Right ventricle myocardium superior (tissue), 1 donor: ENCODE results near the gene CA4. TPM values are rescaled to one million over a fixed set of nuclear protein-coding genes. Genes with fewer than 3 reads are reported as not detected.

Experiments
- ATAC-seq: fragments of 200-7000 bp; cut with Tn5 transposase; one replicate; pipeline ENCODE4 v1.9.1; 2020; ENCODE audit warnings: mild to moderate bottlenecking; ENCODE audit not compliant: poor library complexity
- DNase-seq: peaks from one replicate; pipeline ENCODE4 v3.0.0-alpha.2; 2020
- intact Hi-C: fragments of 100-400 bp; cut with DNase I; formaldehyde crosslinking; loops from one replicate; pipeline ENCODE4 v1.11.2; 2022
- total RNA-seq: library from RNA; stranded (reverse); fragmentation: NEBNext Ultra II Directional; extraction: Animal tissue kit (Norgen Biotek cat#: 25700); gene quantifications from one replicate; pipeline ENCODE4 v1.2.1, GENCODE V29; 2021
- donor health status: DM: no; HTN: yes; CAD: no; lungs with severe emphysema.

Gene CA4
- total RNA-seq, 1 donor from 2014 or later: 15.1 TPM

DNA sequence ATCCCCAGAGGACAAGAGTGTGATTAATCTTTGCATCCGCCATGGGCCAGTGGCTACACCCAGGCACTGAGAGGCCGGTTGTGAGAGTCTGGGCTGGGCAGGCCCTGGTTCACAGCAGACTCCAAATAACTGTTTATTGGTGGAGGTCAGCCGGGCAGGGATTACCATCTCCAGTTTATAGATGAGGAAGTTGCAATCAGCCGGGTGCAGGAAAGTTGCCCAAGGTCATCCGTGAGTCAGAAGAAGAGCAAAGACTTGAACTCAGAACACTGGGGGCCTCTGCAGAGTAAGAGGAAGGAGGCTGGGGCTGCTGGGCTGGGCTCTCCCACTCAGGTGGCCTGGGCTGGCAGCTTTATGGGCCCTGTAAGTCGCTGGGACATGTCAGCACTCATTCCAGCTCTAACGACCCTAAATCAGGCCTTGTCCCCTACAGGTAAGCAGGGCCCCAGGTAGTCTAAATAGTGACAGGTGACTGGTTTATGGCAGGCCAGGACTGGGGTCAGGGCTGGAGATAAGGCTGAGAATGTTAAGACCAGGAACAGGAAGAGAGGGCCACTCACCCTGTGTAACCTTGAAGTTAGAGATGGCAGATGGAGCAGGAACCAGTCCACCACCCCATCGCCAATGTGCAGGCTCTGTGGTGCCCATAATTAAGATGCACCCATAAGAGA, 2.1 kb upstream of the CA4 start:
- ATAC-seq: no peak
- intact Hi-C loops: loop anchor here (10.0 kb wide), 1 partner anchor 287 kb away; no protein-coding TSS in a partner anchor
- DNase-seq: peak; percentile 42

DNA sequence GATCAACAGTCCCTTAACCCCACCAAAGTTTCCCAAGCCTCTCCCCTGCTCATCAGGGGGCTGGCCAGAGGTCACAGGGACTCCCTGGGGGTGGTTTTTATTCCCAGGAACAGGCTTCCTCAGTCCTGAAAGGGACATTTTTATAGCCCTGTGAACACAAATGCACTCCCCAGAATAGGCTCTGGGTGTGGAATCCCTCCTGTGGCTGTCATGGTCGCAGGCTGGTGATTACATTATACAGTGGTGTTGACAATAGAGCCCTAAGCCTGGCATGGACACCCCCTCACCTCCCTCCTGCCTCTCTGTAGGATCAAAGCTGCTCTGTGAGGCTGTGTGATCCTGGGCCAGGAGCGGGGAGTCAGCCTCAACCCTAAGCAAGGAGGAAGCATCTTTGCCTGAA, 1.4 kb upstream of the CA4 start:
- intact Hi-C loops: loop anchor here (10.0 kb wide), 1 partner anchor 286 kb away; no protein-coding TSS in a partner anchor
- DNase-seq: no peak
- no peak for ATAC-seq

DNA sequence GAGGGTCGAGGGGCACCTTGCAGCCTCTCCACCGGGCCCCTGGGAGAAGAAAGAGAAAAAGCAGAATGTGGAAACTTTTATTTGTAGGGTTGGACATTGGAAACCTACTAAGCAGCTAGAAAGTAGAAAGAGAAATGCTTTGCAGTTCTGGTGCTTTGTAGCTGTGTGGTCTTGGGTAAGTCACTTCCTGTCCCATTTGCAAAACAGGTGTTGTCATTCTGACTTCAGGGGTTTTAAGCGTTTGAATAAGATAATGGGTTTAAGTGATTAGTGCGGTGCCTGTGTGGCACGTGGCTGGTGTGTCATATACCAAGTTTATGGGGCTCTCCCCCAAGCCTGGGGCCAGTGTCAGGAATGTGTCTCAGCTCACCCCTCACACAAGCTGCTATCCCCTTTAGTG, 1.6 kb downstream of the CA4 start:
- intact Hi-C loops: no loop called here

DNA sequence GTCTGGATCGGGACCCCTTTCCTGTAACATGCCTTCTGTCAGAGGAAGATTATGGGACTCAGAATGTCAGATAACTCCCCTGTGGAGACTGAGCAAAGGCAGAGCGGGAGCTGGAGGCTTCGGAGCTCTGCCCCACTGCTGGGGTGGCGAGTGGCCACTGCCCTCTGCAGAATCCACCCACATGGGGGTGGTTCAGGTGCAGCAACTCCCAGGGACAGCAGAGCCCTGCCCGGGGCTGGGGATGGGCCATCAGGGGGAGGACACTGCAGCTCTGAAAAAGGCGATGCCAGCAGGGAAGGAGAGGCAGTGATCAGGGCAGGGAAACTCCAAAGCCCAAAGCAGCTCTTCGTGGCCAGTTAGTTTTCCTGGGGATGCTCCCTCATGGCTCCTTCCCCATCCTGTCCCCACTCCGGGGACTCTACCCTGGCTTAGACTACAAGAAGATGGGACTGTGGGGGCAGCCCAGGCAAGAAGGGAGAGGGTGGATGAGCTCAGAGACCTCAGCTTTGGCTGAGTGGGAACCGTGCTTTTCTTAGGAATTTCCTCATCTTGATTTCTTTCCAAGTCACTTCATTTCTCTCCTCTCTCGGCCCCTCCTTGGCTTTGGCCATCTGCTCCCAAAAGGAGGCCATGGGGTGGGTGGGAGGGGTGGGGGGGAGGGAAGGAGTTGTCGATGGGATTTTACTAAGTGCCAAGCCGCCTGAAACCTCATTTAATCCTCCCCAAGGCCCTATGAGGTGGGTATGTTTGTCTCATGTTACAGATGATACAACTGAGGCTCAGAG, 4.0 kb downstream of the CA4 start:
- ATAC-seq (no peak), DNase-seq (peak; percentile 14)
- intact Hi-C loops: no loop called here

More for the DNA sequence above, 1.6 kb downstream of the CA4 start:
- DNase-seq: peak; percentile 12
- ATAC-seq: no peak

DNA sequence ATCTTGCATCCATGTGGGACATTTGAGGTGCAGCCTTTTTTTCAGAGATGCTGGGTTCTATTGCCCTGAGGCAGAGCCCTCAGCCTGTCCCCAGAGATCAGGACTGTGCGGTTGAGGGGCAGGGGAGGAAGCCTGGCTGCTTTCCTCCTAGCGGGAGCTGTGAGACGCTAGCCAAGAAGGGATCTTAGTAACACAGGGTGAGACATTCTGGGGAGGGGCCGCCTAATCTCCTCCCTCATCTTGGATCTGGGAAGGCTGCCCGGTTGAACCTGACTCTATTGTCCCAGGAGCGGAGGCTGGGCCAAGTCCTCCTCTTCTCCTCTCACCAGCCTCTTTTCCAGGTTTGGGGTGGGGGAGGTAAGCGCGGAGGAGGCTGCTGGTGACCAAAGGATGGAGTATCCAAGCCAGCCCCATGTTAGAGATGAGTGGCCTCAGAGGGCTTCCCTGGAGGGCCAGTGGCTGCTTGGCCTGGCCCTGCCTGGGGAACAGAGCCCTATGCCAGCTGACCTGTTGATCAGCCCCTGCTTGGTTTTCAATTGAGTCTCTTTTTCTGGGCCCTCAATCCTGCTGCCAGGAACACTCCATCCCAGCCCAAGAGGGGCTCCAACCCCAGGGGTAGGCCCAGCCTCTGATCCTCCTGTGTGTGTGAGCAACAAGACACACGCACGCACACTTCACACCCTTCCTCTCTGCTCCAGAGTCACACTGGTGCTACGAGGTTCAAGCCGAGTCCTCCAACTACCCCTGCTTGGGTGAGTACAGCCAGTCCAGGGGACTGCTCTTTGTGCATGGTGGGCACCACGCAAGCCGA, 5.0 kb downstream of the CA4 start:
- ATAC-seq: peak; percentile 40

DNA sequence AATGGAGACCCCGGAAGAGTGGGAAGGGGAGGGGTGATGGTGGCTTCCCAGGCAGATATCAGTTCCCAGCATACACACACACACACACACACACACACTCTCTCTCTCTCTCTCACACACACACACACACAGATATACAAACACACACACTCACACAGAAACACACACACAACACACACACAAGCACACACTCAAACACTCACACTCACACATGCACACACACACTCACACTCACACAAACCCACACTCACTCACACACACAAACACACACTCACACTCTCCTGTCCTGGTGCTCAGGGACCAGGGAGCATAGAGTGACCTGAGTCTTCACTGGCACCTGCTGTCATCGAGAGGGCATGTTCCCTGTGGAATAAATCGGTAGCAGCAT, 5.6 kb downstream of the CA4 start:
- ATAC-seq: no peak
- DNase-seq: no peak
- intact Hi-C loops: no loop called here

More for the DNA sequence above, 5.0 kb downstream of the CA4 start:
- intact Hi-C loops: no loop called here
- peak; percentile 53 for DNase-seq

DNA sequence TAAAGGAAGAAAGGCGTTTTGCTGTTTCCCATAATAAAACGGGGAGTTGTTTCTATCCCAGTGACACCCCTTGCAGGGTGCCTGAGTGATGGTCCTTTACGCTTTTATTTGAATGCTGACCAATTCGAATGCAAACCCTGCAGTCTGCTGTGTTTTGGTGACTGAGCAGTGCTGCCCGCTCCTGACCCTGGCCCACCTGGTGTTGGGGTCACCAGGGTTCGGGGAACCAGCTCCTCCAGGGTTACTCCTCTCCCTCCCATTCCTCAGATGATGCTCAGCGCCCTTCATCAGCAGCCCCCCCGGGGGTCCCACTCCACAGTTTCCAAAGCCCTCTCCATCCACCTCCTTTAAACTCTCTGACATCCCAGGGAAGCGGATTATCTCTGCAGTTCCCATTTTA, 6.0 kb downstream of the CA4 start:
- peak; percentile 12 for DNase-seq
- ATAC-seq: no peak
- intact Hi-C loops: no loop called here

DNA sequence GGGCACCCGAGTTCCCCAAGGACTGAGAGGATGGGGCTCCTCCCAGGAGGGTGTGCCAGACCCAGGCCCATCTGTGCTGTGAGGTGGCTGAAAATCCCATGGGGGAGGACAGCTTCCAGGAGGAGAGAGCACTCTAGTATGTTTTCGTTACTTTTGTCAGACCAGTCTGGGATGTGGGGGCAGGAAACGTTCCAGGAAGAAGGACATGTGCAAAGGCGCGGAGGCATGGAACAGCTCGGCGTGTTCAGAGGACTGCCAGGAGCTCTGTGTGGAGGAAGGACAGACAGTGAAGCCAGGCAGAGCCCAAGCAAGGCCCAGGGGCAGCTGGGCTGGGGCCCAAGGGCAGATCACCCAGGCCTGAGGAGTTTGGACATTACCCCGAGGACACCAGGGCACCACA, 7.0 kb downstream of the CA4 start:
- intact Hi-C loops: no loop called here
- DNase-seq (no peak), ATAC-seq (no peak)

DNA sequence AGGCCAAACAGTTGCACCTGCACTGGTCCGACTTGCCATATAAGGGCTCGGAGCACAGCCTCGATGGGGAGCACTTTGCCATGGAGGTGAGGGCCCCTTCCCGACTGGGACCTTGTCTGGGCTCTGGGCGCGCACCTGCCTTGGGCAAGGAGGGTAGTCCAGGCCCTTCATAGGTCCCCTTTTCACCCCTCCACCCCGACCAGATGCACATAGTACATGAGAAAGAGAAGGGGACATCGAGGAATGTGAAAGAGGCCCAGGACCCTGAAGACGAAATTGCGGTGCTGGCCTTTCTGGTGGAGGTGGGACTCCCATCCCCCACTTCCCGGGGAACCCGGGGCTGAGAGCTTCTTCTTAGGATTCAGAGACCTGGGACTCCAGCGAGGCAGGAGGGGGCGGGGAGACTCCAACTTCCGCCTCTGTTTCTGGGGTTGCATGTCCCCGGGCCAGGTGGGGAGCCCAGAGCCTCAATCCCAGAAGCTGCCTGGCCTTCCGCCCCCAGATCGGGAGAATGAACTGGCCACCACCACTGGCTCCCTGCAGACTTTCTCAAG, 7.8 kb downstream of the CA4 start:
- intact Hi-C loops: no loop called here
- no peak for ATAC-seq
- no peak for DNase-seq

DNA sequence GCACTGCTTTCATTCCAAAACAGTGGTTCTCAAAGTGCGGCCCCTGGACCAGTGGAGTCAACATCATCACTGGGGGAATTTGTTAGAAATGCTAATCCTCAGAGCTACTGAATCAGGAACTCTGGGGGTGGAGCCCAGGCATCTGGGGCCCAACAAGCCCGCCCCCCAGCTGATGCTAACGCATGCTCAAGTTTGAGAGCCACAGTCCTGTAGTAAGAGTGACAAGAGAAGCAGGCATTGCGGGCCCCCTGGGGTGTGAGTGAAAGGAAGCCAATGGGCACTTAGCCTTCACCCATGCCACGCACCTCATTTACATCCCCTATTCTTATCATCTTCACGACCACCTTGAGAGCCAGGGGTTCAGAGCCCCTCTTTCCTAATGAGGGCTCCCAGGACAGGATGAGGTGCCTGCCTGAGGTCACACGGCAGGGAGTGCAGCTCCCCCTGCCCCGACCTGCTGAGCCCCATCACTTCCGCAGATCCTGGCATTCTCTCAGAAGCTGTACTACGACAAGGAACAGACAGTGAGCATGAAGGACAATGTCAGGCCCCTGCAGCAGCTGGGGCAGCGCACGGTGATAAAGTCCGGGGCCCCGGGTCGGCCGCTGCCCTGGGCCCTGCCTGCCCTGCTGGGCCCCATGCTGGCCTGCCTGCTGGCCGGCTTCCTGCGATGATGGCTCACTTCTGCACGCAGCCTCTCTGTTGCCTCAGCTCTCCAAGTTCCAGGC, 9.1 kb downstream of the CA4 start:
- intact Hi-C loops: no loop called here
- DNase-seq (peak; percentile 17), ATAC-seq (no peak)

DNA sequence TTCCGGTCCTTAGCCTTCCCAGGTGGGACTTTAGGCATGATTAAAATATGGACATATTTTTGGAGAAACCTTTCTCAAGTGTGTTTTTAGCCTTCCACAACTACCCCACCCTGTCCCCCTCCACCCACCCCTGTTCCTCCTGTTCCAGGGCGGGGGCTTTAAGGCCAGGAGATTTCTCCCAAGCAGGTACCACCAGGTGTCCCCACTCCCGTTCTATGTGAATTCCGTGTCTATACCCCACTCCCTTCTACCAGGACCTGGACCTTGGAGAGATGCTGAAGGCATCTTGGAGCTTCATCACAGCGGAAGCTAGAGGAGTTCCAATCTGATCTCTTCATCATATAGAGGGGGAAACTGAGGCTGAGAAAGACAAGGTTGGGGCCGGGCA, 9.7 kb downstream of the CA4 start:
- intact Hi-C loops: no loop called here
- no peak for DNase-seq
- no peak for ATAC-seq

DNA sequence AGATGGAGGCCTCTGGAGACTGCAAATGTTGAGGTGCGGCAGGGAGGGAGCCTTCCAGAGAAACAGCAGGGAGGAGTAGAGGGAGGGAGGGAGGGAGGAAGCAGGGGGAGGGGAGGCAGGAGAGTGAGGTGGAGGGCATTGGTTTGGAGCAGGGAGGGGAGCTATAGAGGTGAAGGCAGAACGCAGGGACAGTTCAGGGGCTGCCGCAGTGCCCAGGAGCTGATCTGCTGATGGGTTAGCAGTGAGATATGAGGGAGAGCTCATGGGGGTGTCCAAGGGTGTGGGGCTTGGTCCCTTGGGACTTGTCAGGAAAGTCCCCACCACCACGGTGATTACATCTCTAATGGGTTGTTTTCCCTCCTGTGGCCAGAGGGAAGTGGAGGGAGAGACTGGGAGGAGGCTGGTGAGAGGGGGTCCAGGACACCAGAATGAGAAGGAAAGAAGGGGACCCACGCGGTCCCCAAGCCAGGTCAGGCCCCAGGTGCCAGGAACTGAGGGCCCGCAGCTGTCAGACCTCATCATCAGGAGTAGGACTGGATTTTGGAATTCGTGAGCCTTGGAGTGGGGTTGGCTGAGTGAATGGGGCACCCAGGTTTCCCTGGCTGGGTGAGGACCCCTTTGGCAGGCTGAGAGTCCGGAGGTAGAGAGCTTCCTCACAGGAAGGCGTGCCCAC, 11.2 kb downstream of the CA4 start:
- intact Hi-C loops: no loop called here
- DNase-seq (no peak), ATAC-seq (no peak)

DNA sequence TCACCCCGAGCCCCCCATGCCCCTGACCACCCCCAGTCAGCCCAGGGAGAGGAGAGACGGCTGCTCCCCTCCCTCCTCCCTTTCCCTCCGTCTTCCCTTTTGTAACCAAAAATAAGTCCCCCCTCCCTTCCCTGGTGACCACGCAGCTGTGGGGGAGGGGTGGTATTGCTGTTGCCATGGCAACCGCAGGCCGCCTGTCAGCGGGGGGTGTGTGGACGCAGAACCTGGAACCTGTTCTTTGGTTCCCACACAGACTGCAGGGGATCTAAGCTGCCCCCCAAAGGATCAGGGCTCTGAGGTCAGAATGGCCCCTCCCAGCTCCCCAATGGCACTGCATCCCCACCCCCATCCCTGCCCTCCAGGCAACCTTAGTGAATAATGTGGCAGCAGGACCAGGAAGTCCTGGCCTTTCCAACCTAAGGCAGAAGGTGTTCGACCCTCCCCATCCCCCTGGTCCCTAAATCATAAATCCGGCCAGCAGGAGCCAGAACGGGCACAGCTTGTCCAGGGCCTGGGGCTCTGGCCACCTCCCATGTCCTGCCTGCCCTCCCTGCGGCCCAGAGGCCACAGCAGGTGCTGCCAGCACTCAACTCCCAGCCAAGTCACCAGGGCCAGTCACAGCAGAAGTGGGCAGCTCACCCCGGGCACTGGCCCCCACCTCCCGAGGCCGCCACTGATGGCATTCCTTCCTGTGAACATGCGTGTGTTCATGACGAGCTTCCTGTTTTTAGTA, 12.0 kb downstream of the CA4 start:
- ATAC-seq (peak; percentile 40), DNase-seq (peak; percentile 57)
- intact Hi-C loops: no loop called here

DNA sequence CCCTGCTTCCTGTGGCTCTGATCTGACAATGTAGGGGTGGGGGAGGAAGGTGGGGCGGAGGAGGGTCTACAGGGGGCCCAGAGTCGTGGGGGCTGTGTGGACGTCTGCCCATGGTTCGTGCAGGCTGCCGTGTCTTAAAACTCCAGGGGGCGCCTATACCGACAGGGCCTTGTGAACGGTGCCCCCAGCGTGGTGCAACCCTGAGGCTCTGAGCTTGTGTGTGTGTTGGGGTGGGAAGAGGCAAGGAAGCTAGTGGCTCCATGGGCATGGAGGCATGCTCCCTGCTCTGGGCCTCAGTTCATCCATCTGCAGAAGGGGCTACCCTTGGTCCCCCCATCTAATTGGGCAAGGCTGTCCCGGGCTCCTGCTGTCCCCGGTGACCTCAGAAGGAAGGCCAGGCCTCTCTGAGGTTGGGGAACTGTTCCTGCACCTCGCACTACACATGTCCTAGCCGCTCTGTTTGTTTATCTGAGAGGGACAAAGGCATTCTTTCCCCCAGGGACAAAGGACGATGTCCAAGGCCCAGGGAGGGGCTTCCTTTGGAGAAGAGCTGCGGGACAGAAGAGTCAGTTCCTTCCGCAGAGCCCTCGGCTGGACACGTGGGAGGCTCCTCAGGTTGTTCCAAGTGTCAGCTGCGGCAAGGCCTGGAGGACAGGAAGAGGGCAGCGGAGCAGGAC, 13.5 kb downstream of the CA4 start:
- intact Hi-C loops: no loop called here
- ATAC-seq (peak; percentile 40), DNase-seq (no peak)

DNA sequence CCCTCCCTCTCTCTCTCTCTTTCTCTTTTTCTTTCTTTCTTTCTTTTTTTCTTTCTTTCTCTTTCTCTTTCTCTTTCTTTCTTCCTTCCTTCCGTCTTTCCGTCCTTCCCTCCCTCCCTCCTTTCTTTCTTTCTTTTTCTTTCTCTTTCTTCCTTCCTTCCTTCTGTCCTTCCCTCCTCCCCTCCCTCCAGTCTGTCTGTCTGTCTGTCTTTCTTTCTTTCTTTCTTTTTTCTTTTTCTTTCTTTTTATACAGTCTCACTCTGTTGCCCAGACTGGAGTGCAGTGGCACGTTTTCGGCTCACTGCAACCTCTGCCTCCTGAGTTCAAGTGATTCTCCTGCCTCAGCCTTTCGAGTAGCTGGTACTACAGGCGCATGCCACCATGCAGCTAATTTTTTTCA, 14.4 kb downstream of the CA4 start:
- DNase-seq (no peak), ATAC-seq (no peak)
- intact Hi-C loops: no loop called here

DNA sequence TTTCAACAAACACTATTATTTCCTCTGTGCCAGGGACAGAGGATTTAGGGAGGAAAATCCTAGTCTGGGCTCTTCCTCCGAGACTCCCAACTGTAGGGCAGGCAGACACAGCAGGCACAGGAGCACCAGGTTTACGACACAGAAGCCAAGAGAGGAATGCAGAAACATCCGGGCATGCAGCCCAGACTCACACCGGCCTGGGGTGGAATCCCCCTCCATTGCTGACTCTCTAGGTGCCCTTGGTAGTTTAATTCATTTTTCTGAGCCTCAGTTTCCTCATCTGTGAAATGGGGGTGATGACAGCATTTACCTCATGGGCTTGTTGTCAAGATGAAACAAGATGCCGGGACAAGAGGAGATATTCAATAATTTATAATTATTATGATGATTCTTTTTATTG, 14.9 kb downstream of the CA4 start:
- DNase-seq (no peak), ATAC-seq (no peak)
- intact Hi-C loops: no loop called here

DNA sequence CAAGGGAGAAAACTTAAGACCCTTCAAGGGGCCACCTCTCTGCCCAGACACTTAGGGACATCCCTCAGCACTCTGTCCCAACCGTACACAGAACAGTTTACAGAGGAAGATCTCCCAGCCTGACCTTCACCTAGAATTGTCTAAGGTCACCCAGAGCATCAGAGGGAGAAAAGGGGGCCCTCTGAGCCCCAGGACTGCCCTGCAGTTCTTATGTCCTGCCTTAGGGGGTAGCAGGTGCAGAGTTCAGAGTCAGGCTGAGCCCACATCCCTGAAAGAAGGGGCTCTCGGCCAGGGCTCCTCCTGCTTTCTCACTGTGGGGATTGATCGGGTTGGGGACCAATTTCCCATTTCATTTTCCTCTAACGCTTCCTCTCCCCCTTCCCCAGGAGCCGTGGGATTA, 15.4 kb downstream of the CA4 start:
- no peak for DNase-seq
- intact Hi-C loops: no loop called here
- ATAC-seq: no peak
